HepG2 (cell line): Measurements from ENCODE around the gene MFSD2A. TPM values are rescaled to one million over a fixed set of nuclear protein-coding genes. Genes with fewer than 3 reads are reported as not detected.

ENCODE experiments used
- ATAC-seq: fragments of 200-7000 bp; cut with Tn5 transposase; 3 replicates; pipeline ENCODE4 v1.9.1; 2020; ENCODE audit warnings: mild to moderate bottlenecking, moderate library complexity
- BruUV-seq: library from RNA; stranded (reverse); fragments of 400-500 nt; replicated peaks from 2 replicates; lab custom pipeline; 2021; lab: Mats Ljungman, UMichigan
- CTCF ChIA-PET: fragments of 300-600 bp; formaldehyde crosslinking; extraction: SDS; loops from one replicate; lab custom pipeline; 2021; ENCODE audit warnings: low total read pairs, inconsistent platforms, low intra/inter-chr PET ratio; lab: Yijun Ruan, JAX
- POLR2A ChIA-PET: fragments of 350-600 bp; sonication (Branson Sonifier 250); formaldehyde crosslinking; loops from one replicate; lab custom pipeline; 2020; ENCODE audit warnings: antibody characterized with exemption, inconsistent platforms; lab: Yijun Ruan, JAX
- DNase-seq: peaks from one replicate; pipeline ENCODE4 v3.0.0-alpha.2; 2015; ENCODE audit warnings: low spot score
- FAIRE-seq: peaks from 3 replicates; lab custom pipeline; 2011; peaks lifted over from hg19 to GRCh38; lab: Jason Lieb, UNC
- H2AFZ ChIP-seq: one replicate; pipeline ENCODE4 v1.6.1; 2011; ENCODE audit warnings: low read length, inconsistent platforms
- H3K27ac ChIP-seq: fragments of 300-600 bp; 3 replicates; pipeline ENCODE4 v1.8.0; 2011; ENCODE audit warnings: mixed run types, mild to moderate bottlenecking, mixed read lengths, low read length, inconsistent platforms; ENCODE audit not compliant: insufficient read depth; ENCODE audit errors: extremely low read length
- H3K27me3 ChIP-seq, 2 experiments: fragments of 200-600 bp in 1 of 2; 2 replicates in 1 of 2; 3 replicates in 1 of 2; pipeline versions ENCODE4 v1.6.0 to v1.8.0; 2011; ENCODE audit warnings: low read length in 2 of 2, mild to moderate bottlenecking in 2 of 2, moderate library complexity in 2 of 2, inconsistent platforms in 1 of 2; ENCODE audit not compliant: insufficient read depth in 2 of 2, control insufficient read depth in 1 of 2
- H3K36me3 ChIP-seq, 2 experiments: fragments of 200-600 bp in 1 of 2; replicated peaks in 1 of 2; 2 replicates in 1 of 2; 3 replicates in 1 of 2; pipeline versions ENCODE4 v1.5.1 to v1.8.0; 2011; ENCODE audit warnings: low read length in 2 of 2, inconsistent platforms in 1 of 2; ENCODE audit not compliant: insufficient read depth in 2 of 2, control insufficient read depth in 1 of 2
- H3K4me1 ChIP-seq: 2 replicates; pipeline ENCODE4 v1.5.1; 2012; ENCODE audit warnings: low read length, inconsistent platforms; ENCODE audit not compliant: insufficient read depth
- H3K4me2 ChIP-seq: 2 replicates; pipeline ENCODE4 v1.6.0; 2011; ENCODE audit warnings: low read depth, low read length, inconsistent platforms
- H3K4me3 ChIP-seq, 3 experiments: fragments of 200-600 bp in 1 of 3; sonication (generic), shearing (Covaris generic) in 1 of 3; replicated peaks in 1 of 3; 2 replicates each; pipeline ENCODE4 v1.5.1; 2011 to 2016; ENCODE audit warnings: low read length in 3 of 3, inconsistent platforms in 2 of 3, low read depth in 2 of 3, mild to moderate bottlenecking in 2 of 3, control low read depth in 1 of 3, mixed read lengths in 1 of 3; ENCODE audit not compliant: insufficient read depth in 1 of 3
- H3K79me2 ChIP-seq: one replicate; pipeline ENCODE4 v1.6.1; 2011; ENCODE audit warnings: low read length, inconsistent platforms; ENCODE audit not compliant: insufficient read depth
- H3K9ac ChIP-seq: 2 replicates; pipeline ENCODE4 v1.6.0; 2011; ENCODE audit warnings: mild to moderate bottlenecking, low read depth, low read length, inconsistent platforms; ENCODE audit not compliant: insufficient read depth
- H3K9me3 ChIP-seq: 2 replicates; pipeline ENCODE4 v1.5.1; 2012; ENCODE audit warnings: mild to moderate bottlenecking, low read length
- H4K20me1 ChIP-seq: 2 replicates; pipeline ENCODE4 v1.6.0; 2011; ENCODE audit warnings: inconsistent platforms, mild to moderate bottlenecking, low read length, moderate library complexity; ENCODE audit not compliant: insufficient read depth
- CC2D1A ChIP-seq: sonication (generic); formaldehyde crosslinking; IDR thresholded peaks from 2 replicates; pipeline ENCODE4 v1.8.1; 2023; ENCODE audit warnings: mild to moderate bottlenecking, missing genetic modification reagents
- CEBPB ChIP-seq: IDR thresholded peaks from 2 replicates; pipeline ENCODE4 v1.6.1; 2011; ENCODE audit warnings: low read depth, low read length, improper control_type of control experiment, borderline replicate concordance
- ZNF263 ChIP-seq: sonication (generic); formaldehyde crosslinking; IDR thresholded peaks from 2 replicates; pipeline ENCODE4 v1.4.0; 2020; ENCODE audit warnings: missing genetic modification reagents
- WGBS: methylation state at CpG from one replicate; pipeline ENCODE4 v1.1.6; 2017; ENCODE audit warnings: low lambda C conversion rate; 5-methylcytosine and 5-hydroxymethylcytosine counted together
- in situ Hi-C: cut with HindIII; loops from 2 replicates; pipeline ENCODE4 v1.10.0; 2017; ENCODE audit warnings: low pct_unique_long_range_greater_than_20kb; ENCODE audit not compliant: extremely low pct_ligation_motif_present
- intact Hi-C: fragments of 100-400 bp; cut with micrococcal nuclease; formaldehyde crosslinking; loops from one replicate; pipeline ENCODE4 v1.10.0; 2022; ENCODE audit not compliant: unreplicated experiment
- polyA plus RNA-seq, 8 experiments: library from polyadenylated mRNA; depleted of rRNA in 3 of 8; stranded (reverse) in 7 of 8; unstranded in 1 of 8; fragments of >200 nt; fragmentation: Illumina TruSeq in 4 of 8; extraction: Trizol in 4 of 8; gene quantifications; 2 replicates each; pipeline versions ENCODE4 v1.2.1 to v1.2.3, GENCODE V29; 2011 to 2016; ENCODE audit warnings: low read depth in 4 of 8, missing spikeins in 1 of 8, mixed read lengths in 1 of 8; ENCODE audit not compliant: insufficient read depth in 1 of 8
- total RNA-seq, 5 experiments: library from RNA; depleted of rRNA; stranded (reverse); fragments of >200 nt; fragmentation: Illumina TruSeq; extraction: Trizol; gene quantifications; 2 replicates each; pipeline ENCODE4 v1.2.3, GENCODE V29; 2016; ENCODE audit warnings: low read depth in 1 of 5
- TF ChIP-seq, protein P1 (sequence below): sonication (generic); formaldehyde crosslinking; IDR thresholded peaks from 2 replicates; pipeline ENCODE4 v1.4.0; 2020; ENCODE audit warnings: missing genetic modification reagents, borderline replicate concordance

MFSD2A gene
- total and polyA plus RNA-seq, 2 of the 13 experiments (the other 11 are each of a cell fraction or from before 2014, with no cell fraction given): 0.08 TPM; not detected in 1

GRCh38 chr1:39958403-39959200, 3.7 kb downstream of the MFSD2A start:
- H4K20me1 ChIP-seq: peaks cover 7% of the 10 kb centered on the region; the same call in 1 of the 2 replicates
- FAIRE-seq (no peak), DNase-seq (no peak), ATAC-seq (no peak)
- no peaks in the 10 kb centered on the region for H3K79me2 ChIP-seq
- ChIA-PET CTCF (no interaction called here), POLR2A (no interaction called here)
- H3K4me2 ChIP-seq: no peak overlapping the region
- H3K36me3 ChIP-seq: no peaks in the 10 kb centered on the region
- TF ChIP-seq CC2D1A (CRISPR knock-in tag): no peak
- TF ChIP-seq, protein P1, sequence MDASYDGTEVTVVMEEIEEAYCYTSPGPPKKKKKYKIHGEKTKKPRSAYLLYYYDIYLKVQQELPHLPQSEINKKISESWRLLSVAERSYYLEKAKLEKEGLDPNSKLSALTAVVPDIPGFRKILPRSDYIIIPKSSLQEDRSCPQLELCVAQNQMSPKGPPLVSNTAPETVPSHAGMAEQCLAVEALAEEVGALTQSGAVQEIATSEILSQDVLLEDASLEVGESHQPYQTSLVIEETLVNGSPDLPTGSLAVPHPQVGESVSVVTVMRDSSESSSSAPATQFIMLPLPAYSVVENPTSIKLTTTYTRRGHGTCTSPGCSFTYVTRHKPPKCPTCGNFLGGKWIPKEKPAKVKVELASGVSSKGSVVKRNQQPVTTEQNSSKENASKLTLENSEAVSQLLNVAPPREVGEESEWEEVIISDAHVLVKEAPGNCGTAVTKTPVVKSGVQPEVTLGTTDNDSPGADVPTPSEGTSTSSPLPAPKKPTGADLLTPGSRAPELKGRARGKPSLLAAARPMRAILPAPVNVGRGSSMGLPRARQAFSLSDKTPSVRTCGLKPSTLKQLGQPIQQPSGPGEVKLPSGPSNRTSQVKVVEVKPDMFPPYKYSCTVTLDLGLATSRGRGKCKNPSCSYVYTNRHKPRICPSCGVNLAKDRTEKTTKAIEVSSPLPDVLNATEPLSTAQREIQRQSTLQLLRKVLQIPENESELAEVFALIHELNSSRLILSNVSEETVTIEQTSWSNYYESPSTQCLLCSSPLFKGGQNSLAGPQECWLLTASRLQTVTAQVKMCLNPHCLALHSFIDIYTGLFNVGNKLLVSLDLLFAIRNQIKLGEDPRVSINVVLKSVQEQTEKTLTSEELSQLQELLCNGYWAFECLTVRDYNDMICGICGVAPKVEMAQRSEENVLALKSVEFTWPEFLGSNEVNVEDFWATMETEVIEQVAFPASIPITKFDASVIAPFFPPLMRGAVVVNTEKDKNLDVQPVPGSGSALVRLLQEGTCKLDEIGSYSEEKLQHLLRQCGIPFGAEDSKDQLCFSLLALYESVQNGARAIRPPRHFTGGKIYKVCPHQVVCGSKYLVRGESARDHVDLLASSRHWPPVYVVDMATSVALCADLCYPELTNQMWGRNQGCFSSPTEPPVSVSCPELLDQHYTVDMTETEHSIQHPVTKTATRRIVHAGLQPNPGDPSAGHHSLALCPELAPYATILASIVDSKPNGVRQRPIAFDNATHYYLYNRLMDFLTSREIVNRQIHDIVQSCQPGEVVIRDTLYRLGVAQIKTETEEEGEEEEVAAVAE (CRISPR knock-in tag): no peak
- TF ChIP-seq ZNF263 (CRISPR knock-in tag): no peak
- TF ChIP-seq CEBPB: no peak
- no peak overlapping the region for H3K27ac ChIP-seq
- intact Hi-C loops (no loop called here), in situ Hi-C loops (no loop called here)
- no peak overlapping the region for H2AFZ ChIP-seq
- peaks cover 7 to 36% of the 10 kb centered on the region in 2 experiments for H3K27me3 ChIP-seq
- no peak overlapping the region for H3K4me3 ChIP-seq
- peaks cover 18% of the 10 kb centered on the region for H3K4me1 ChIP-seq
- no peak overlapping the region for H3K9ac ChIP-seq
- WGBS: 21% methylated on average over 5 of the region's 7 CpGs
- BruUV-seq: no TSS peak
- no peaks in the 10 kb centered on the region for H3K9me3 ChIP-seq
